Medulla oblongata (tissue), 1 donor: ENCODE measurements around the gene NME8.
A peak's percentile ranks its signal among the peaks of the same experiment; 100 is the strongest.
"Not testable (repeated sequence)": the region's sequence is repeated elsewhere in the genome, so short reads cannot be mapped to it uniquely, and the experiment has no call there.

ENCODE experiments used
- DNase-seq: peaks from one replicate; pipeline ENCODE4 v3.0.0-alpha.2; 2015; ENCODE audit errors: extremely low spot score

NME8 gene

GRCh38 chr7:37848297-37848696 is at the start of gene NME8:
NME8 (plus strand) TSS chr7:37848597; CDS start chr7:37850267, 1,670 bp downstream.
- DNase-seq: no peak

- no peak for DNase-seq
These were observed 42.2 kb upstream of the NME8 start for GRCh38 chr7:37806152-37806551.

- DNase-seq: not testable (repeated sequence)
These were observed 36.2 kb upstream of the NME8 start for GRCh38 chr7:37812161-37812580.

GRCh38 chr7:37815671-37816371 is 32.6 kb upstream of the NME8 start:
- no peak for DNase-seq

GRCh38 chr7:37816922-37817590 is 31.3 kb upstream of the NME8 start:
- DNase-seq: no peak

- no peak for DNase-seq
These were observed 30.8 kb upstream of the NME8 start for GRCh38 chr7:37817591-37817960.

- DNase-seq: no peak
These were observed 30.2 kb upstream of the NME8 start for GRCh38 chr7:37817996-37818720.

- DNase-seq: no peak
These were observed 27.5 kb upstream of the NME8 start for GRCh38 chr7:37820708-37821468.

GRCh38 chr7:37822946-37823345 is 25.5 kb upstream of the NME8 start:
- no peak for DNase-seq

GRCh38 chr7:37823557-37823956 is 24.8 kb upstream of the NME8 start:
- no peak for DNase-seq

- DNase-seq: no peak
These were observed 23.4 kb upstream of the NME8 start for GRCh38 chr7:37825038-37825437.

GRCh38 chr7:37826825-37827224 is 21.6 kb upstream of the NME8 start:
- peak; percentile 11 for DNase-seq

- no peak for DNase-seq
These were observed 17.2 kb upstream of the NME8 start for GRCh38 chr7:37831244-37831643.

- peak; percentile 91 for DNase-seq
These were observed 16.2 kb upstream of the NME8 start for GRCh38 chr7:37832194-37832593.

GRCh38 chr7:37833107-37833817 is 15.1 kb upstream of the NME8 start:
- peak; percentile 83 for DNase-seq

- DNase-seq: no peak
These were observed 14.6 kb upstream of the NME8 start for GRCh38 chr7:37833818-37834146.

- no peak for DNase-seq
These were observed 5.1 kb downstream of the NME8 start for GRCh38 chr7:37853468-37853867.

GRCh38 chr7:37882086-37882485 is 33.7 kb downstream of the NME8 start:
- no peak for DNase-seq

GRCh38 chr7:37893359-37893758 is 45.0 kb downstream of the NME8 start:
- no peak for DNase-seq

- DNase-seq: no peak
These were observed 46.3 kb downstream of the NME8 start for GRCh38 chr7:37894671-37895070.

- DNase-seq: no peak
These were observed 51.4 kb downstream of the NME8 start for GRCh38 chr7:37899712-37900247.
